Pulmonary artery endothelial cell (primary cell): Measurements from ENCODE around the gene ZNF223. TPM values are rescaled to one million over a fixed set of nuclear protein-coding genes. Genes with fewer than 3 reads are reported as not detected.

Experiments
- DNase-seq: peaks from one replicate; pipeline ENCODE4 v3.0.0-alpha.2; 2011; ENCODE audit warnings: low read depth, low spot score
- total RNA-seq: library from RNA; depleted of rRNA; stranded (reverse); fragments of >200 nt; gene quantifications from 2 replicates; pipeline ENCODE4 v1.2.3, GENCODE V29; 2014

Gene ZNF223
- 3.7 and 6.1 TPM in 2 replicates for total RNA-seq

- DNase-seq: peak; percentile 66
Measured at GRCh38 chr19:44051650-44052402, at the start of gene ZNF223. ZNF223 (plus strand) TSS chr19:44052036; CDS start chr19:44055177, 3,141 bp downstream.

GRCh38 chr19:44002212-44002565, 49.6 kb upstream of the ZNF223 start:
- DNase-seq: no peak

- peak; percentile 87 for DNase-seq
Measured at GRCh38 chr19:44002566-44003460, 49.0 kb upstream of the ZNF223 start, which contains the start of gene ZNF230. ZNF230 (plus strand) TSS chr19:44002957; CDS start chr19:44007079, 4,122 bp downstream.

- DNase-seq: no peak
Measured at GRCh38 chr19:44003461-44004009, 48.3 kb upstream of the ZNF223 start.

DNA sequence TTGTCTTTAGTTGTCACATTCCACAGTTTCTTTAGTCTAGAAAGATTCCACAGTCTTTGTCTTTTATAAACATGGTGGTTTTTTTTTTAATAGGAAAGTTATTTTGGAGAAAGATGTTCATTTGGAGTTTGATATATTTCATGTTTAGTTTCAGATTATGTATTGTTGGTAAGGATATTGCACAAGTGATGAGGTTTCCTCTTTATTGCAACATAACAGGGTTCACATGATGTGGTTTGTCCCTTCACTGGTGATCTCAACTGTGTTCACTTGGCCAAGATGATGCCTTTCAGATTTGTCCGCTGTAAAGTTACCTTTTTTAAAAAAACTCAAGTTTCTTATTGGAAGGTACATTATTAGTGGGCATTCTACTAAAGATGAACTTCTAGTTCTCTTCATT, 45.9 kb upstream of the ZNF223 start:
- no peak for DNase-seq

DNA sequence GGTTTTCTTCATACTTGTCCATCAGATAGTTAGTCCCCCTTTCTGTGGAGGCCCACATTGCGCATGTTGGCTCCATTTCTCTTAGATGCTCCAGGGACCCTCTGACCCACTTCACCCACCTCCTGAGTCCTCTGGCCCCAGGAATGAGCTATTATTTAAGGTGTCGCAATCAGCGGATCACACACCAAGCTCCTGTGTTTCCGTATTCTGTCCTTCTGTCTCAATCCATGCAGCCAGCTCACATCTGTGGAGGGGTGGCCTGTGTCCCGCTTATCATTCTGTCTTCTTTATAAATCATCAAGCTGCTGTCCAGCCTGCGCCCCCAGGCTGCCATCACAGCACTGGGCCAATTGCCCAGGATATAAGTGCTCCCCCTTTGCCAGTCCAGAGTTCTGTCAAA, 44.4 kb upstream of the ZNF223 start:
- no peak for DNase-seq

GRCh38 chr19:44010468-44010867, 41.4 kb upstream of the ZNF223 start:
- no peak for DNase-seq

- no peak for DNase-seq
Measured at GRCh38 chr19:44019498-44019897, 32.3 kb upstream of the ZNF223 start.

DNA sequence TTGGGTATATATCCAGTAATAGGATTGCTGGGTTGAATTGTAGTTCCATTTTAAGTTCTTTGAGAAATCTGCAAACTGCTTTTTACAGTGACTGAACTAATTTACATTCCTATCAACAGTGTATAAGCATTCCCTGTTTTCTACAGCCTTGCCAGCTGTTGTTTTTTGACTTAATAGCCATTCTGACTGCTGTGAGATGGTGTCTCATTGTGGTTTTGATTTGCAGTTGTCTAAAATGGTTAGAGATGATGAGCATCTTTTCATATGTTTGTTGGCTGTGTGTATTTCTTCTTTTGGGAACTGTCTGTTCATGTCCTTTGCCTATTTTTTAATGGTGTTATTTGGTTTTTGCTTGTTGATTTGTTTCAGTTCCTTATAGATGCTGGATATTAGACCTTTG, 30.6 kb upstream of the ZNF223 start:
- DNase-seq: no peak

- no peak for DNase-seq
Measured at GRCh38 chr19:44024900-44025216, 27.0 kb upstream of the ZNF223 start.

DNA sequence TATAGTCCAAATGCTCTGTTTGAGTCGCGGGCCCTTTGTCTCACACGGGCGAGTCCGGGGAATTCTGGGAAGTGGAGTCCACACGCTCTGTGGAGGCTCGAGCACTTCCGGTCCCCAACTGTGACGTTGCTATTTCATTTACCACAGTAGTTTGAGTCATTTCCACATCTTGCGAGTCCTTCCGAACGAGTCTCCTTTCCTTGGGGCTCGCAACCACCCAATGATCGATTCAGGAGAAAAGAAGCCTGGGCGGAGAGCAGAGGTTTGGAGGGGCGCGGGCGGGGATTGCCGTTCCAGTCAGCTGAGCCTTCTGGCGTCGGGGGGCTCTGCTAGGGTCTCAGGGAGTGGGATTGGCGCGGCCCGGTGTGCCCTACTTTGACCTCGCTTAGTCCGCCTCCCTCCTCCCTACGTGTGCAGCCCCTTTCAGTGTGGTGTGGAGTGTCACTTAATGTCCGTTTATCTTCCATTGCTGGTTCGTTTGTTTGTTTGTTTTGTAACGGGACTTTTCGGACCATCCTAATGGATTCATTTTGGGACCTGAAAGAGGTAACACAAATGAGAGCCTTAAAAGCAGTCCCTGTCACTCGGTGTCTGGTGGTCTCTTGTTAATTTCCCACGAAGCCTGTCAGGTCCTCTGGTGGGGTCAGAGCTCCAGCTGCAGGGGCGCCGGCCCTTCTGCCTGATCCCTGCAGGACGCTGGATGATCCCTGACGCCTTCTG, 26.5 kb upstream of the ZNF223 start, which contains the start of gene ZNF222:
Gene ZNF222 (plus strand): TSS at position 163 of the 720 bp plus-strand sequence. CDS start 58 bp downstream, at position 221.
- peak; percentile 58 for DNase-seq

DNA sequence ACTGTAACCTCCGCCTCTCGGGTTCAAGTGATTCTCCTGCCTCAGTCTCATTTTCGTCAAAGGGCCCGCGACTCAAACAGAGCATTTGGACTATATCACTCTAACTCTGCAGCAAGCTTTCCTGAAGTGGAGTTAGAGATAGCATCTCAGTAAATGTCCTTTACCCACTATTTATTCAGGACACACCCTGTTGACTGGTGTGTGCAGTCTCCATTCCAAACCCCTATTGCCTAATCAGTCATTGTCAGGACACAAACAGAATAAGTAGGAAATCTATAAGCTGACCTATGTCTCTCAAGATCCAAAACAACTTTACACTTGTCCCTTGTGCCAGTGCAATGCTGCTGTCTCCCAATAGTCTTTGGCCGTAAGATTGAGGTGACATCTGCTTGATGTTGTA, 25.2 kb upstream of the ZNF223 start:
- DNase-seq: no peak

- DNase-seq: no peak
Measured at GRCh38 chr19:44032001-44032610, 19.7 kb upstream of the ZNF223 start.

DNA sequence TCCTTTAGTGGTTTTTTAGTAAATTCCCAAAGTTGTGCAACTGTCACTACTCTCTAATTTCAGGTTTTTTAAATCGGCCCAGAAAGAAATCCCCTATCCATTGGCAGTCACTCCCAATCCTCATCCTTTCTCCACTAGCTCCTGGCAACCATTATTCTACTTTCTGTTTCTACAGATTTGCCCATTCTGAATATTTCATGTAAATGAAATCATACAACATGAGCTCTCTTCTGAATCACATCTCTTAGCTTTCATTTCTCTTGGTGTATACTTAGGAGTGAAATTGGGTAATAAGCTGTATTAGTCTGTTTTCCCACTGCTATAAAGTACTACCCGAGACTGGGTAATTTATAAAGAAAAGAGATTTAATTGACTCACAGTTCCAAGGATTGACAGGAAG, 9.7 kb upstream of the ZNF223 start:
- no peak for DNase-seq

DNA sequence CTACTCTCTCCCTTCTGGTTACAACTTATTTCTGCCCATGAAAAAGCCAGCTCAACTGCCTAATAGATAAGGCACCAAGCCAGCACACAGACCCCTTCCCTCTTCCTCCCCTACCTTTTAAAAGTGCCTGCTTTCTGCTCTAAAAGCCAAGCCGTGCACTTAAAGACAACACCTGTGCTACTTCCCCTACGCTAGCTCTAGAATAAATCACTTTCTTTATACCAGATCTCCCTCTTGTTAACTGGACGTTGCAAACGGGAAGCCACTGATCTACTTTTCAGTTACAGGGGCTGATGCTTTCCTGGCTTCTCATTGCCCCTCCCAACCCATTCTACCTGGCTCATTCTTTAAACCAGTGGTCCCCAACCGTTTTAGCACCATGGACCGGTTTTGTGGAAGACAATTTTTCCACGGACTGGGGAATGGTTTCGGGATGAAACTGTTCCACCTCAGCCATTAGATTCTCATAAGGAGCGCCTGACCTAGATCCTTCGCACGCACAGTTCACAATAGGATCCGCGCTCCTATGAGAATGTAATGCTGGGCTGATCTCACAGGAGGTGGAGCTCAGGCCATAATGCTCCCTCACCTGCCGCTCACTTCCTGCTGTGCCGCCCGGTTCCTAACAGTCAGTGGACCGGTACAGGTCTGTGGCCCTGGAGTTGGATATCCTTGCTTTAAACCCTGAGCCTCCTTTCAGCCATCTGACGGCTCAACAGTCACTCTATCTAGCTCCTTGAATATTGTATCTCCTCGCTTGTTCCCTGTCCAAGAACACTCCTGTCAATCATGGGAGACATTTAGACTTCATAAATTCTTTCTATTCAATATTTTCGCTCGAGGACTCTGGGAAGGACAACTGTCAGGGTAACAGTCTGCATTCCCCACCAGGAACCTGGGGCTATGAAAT, 841 bp upstream of the ZNF223 start:
- DNase-seq: no peak

- no peak for DNase-seq
Measured at GRCh38 chr19:44055870-44056269, 4.0 kb downstream of the ZNF223 start.

DNA sequence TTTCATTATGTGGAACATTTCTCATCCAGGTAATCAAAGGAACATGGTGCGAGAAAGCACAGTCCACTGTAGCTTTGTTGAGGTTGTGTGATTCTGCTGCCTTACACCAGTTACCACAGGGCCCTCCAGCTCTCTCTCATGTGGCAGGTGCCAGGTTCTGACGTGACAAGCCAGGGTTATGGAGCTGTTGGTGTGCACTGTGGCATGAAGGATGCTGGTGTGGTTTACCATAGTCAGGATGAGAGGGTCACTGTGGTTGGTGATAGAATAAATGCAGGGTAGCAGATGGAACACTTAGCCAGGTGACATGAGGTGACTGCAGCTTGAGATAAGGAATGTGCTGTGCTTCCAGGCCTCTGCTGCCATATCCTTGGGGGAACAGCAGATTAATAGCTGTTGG, 7.4 kb downstream of the ZNF223 start:
- DNase-seq: no peak

DNA sequence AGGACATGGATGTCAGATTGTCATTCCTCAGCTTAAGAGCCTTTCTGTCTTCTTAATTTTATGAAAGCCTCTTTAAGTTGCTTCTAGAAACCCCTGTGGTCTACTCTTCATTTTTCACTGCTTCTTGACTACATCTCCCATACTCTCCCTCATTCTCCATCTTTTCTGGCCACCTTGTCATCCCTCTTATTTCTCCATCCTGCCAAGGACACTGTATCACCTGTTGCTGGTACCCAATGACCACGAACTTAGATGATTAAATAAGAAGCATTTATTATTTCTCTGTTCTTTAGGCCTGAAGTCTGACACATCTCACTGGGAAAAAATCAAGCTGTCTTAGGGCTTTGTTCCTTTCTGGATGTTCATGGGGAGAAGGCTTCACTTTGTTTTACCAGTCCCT, 9.2 kb downstream of the ZNF223 start:
- no peak for DNase-seq

DNA sequence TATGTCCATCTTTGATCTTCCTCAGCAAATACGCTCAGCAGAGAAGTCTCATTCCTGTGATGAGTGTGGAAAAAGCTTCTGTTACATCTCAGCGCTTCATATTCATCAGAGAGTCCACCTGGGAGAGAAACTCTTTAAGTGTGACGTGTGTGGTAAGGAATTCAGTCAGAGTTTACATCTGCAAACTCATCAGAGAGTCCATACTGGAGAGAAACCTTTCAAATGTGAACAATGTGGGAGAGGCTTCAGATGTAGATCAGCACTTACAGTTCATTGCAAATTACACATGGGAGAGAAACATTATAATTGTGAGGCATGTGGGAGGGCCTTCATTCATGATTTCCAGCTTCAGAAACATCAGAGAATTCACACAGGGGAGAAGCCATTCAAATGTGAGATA, 14.5 kb downstream of the ZNF223 start:
- no peak for DNase-seq

GRCh38 chr19:44069415-44069814, 17.6 kb downstream of the ZNF223 start:
- no peak for DNase-seq
